ENCODE data around the gene SGMS1.

The SGMS1 gene

DNA sequence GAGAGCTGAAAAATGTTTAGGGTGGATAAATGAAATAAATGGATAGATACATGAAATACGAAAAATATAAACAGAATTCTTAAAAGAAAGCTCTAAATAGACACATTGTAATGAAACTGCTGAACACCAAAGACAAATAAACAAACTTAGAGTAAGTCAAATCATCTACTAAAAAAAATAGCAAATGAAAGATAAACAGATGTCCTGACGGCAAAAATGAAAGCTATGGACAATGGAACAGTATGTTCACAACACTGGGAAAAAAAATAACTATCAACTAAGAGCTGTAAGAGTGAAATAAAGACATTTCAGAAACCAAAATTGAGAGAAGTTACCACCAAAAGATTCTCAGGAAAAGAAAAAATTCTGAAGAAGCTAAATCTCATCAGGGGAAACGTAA, 106.1 kb downstream of the SGMS1 start:
- no peaks in the 10 kb centered on the region for H4K20me1 ChIP-seq (ENCODE audit: insufficient read depth)
- H3K9ac ChIP-seq = no peak overlapping the region
- H2AFZ ChIP-seq (ENCODE audit: low read depth) = no peak overlapping the region
- no peak overlapping the region for H3K27ac ChIP-seq
- H3K27me3 ChIP-seq (ENCODE audit: insufficient read depth, low read depth) = no peaks in the 10 kb centered on the region
- TF ChIP-seq, protein P1, sequence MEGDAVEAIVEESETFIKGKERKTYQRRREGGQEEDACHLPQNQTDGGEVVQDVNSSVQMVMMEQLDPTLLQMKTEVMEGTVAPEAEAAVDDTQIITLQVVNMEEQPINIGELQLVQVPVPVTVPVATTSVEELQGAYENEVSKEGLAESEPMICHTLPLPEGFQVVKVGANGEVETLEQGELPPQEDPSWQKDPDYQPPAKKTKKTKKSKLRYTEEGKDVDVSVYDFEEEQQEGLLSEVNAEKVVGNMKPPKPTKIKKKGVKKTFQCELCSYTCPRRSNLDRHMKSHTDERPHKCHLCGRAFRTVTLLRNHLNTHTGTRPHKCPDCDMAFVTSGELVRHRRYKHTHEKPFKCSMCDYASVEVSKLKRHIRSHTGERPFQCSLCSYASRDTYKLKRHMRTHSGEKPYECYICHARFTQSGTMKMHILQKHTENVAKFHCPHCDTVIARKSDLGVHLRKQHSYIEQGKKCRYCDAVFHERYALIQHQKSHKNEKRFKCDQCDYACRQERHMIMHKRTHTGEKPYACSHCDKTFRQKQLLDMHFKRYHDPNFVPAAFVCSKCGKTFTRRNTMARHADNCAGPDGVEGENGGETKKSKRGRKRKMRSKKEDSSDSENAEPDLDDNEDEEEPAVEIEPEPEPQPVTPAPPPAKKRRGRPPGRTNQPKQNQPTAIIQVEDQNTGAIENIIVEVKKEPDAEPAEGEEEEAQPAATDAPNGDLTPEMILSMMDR (conservative IDR thresholded peaks at IDR 0.05; ENCODE audit: low read depth, low read length) = no peak
- H3K4me1 ChIP-seq (ENCODE audit: low read depth, poor library complexity, severe bottlenecking) = peaks cover 16% of the 10 kb centered on the region
- no peaks in the 10 kb centered on the region for H3K36me3 ChIP-seq (ENCODE audit: insufficient read depth)
- H3K4me3 ChIP-seq (IDR thresholded peaks at IDR 0.05; ENCODE audit: insufficient read depth, low read depth, low read length) = no peak overlapping the region
- H3K79me2 ChIP-seq (ENCODE audit: insufficient read depth, low read depth) = no peaks in the 10 kb centered on the region
- no peak overlapping the region for H3K4me2 ChIP-seq

DNA sequence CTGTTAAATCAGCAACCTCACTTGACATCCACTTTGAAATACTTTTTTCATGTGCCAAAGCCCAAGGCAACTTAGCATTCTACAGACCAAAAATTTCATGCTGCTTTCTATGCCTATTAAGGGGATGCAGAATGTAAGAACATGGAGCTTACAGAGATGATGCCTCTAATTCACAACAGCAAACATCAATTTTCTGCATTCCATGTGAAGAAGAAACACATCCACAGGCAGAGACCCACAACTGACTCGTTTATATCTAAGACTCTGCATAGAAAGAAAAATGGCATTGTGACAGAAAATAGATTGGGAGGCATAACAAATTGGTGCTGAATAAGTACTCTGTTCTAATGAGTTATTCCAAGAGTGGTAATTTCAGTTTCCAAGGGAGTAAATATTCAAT, 107.6 kb downstream of the SGMS1 start:
- Histone ChIP-seq H3K9ac (no peak overlapping the region), H2AFZ (ENCODE audit: low read depth) (no peak overlapping the region), H4K20me1 (ENCODE audit: insufficient read depth) (no peaks in the 10 kb centered on the region), H3K27ac (no peak overlapping the region), H3K79me2 (ENCODE audit: insufficient read depth, low read depth) (no peaks in the 10 kb centered on the region; the same call in 1 of the 2 replicates), H3K4me2 (no peak overlapping the region), H3K36me3 (ENCODE audit: insufficient read depth) (no peaks in the 10 kb centered on the region), H3K27me3 (ENCODE audit: insufficient read depth, low read depth) (no peaks in the 10 kb centered on the region), H3K4me1 (ENCODE audit: low read depth, poor library complexity, severe bottlenecking) (peaks cover 31% of the 10 kb centered on the region), H3K4me3 (IDR thresholded peaks at IDR 0.05; ENCODE audit: insufficient read depth, low read depth, low read length) (no peak overlapping the region)
- TF ChIP-seq, protein P1 (conservative IDR thresholded peaks at IDR 0.05; ENCODE audit: low read depth, low read length) = no peak

DNA sequence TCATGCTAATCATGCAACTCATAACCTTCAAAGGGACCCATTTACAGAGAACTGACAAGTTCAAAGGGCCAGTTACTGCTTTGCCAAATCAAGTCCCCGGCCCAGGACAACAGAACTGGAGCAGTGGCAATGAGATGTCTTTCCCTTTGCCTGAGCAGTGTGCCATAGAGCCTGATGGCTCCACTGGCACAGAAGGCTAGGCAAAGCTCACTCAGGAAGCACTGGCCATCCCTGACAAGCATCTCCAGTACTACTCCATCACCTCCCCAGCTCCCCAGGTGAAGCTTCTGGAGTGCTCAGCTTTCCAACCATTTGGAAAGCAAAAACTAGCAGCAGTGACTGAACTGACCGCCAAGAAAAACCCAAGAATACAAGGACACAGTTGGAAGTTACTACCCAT, 108.3 kb downstream of the SGMS1 start:
- Histone ChIP-seq H4K20me1 (ENCODE audit: insufficient read depth) (no peaks in the 10 kb centered on the region), H3K79me2 (ENCODE audit: insufficient read depth, low read depth) (peaks cover 3% of the 10 kb centered on the region; the same call in 1 of the 2 replicates), H3K4me1 (ENCODE audit: low read depth, poor library complexity, severe bottlenecking) (peaks cover 38% of the 10 kb centered on the region), H3K4me2 (no peak overlapping the region), H2AFZ (ENCODE audit: low read depth) (no peak overlapping the region), H3K27me3 (ENCODE audit: insufficient read depth, low read depth) (no peaks in the 10 kb centered on the region), H3K4me3 (IDR thresholded peaks at IDR 0.05; ENCODE audit: insufficient read depth, low read depth, low read length) (no peak overlapping the region), H3K27ac (no peak overlapping the region), H3K9ac (no peak overlapping the region), H3K36me3 (ENCODE audit: insufficient read depth) (no peaks in the 10 kb centered on the region)
- TF ChIP-seq, protein P1 (conservative IDR thresholded peaks at IDR 0.05; ENCODE audit: low read depth, low read length) = no peak

DNA sequence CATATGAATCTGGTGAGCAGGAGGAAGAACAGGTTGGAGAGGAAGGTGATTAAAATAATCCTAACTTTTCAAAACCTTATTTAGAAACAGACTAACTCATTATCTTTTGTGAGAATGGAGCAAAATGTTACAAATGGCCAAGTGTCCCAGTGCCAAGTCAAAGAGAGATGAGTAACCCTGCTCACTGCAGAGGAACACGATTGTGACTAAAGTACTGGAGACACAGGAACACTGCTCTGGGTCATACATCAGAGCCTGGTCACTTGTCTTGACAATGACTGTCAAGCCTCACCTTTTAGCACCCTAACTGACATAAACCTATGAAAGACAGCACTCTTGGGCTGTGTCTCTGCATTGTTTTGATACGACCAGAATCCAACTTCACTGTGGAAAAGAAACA, 108.8 kb downstream of the SGMS1 start:
- peaks cover 3% of the 10 kb centered on the region; the same call in 1 of the 2 replicates for H3K79me2 ChIP-seq (ENCODE audit: insufficient read depth, low read depth)
- no peak overlapping the region for H2AFZ ChIP-seq (ENCODE audit: low read depth)
- no peaks in the 10 kb centered on the region for H4K20me1 ChIP-seq (ENCODE audit: insufficient read depth)
- H3K4me3 ChIP-seq (IDR thresholded peaks at IDR 0.05; ENCODE audit: insufficient read depth, low read depth, low read length) = no peak overlapping the region
- no peak overlapping the region for H3K4me2 ChIP-seq
- no peak overlapping the region for H3K27ac ChIP-seq
- TF ChIP-seq, protein P1 (conservative IDR thresholded peaks at IDR 0.05; ENCODE audit: low read depth, low read length) = no peak
- no peaks in the 10 kb centered on the region for H3K36me3 ChIP-seq (ENCODE audit: insufficient read depth)
- no peak overlapping the region for H3K9ac ChIP-seq
- peaks cover 42% of the 10 kb centered on the region for H3K4me1 ChIP-seq (ENCODE audit: low read depth, poor library complexity, severe bottlenecking)
- H3K27me3 ChIP-seq (ENCODE audit: insufficient read depth, low read depth) = no peaks in the 10 kb centered on the region

Data from KMS-11 (cell line).